ENCODE data around the gene PNPLA7.

GRCh38 chr9:137490532-137491186, 59.5 kb downstream of the PNPLA7 start:
- TF ChIP-seq EZH2 (IDR thresholded peaks at IDR 0.05; ENCODE audit: borderline replicate concordance, low read depth, low read length, severe bottlenecking) (no peak), CTCF (IDR thresholded peaks at IDR 0.05; ENCODE audit: borderline replicate concordance, extremely low read depth, low read length, poor library complexity, severe bottlenecking) (no peak)
